Left lung (tissue), 14 donors: ENCODE data around the gene RSPH10B2. TPM values are rescaled to one million over a fixed set of nuclear protein-coding genes. Genes with fewer than 3 reads are reported as not detected.
"Not testable (repeated sequence)": the region's sequence is repeated elsewhere in the genome, so short reads cannot be mapped to it uniquely, and the experiment has no call there.

Source experiments
- ATAC-seq: fragments of 200-7000 bp; cut with Tn5 transposase; one replicate; pipeline ENCODE4 v1.9.1; 2020; ENCODE audit warnings: moderate library complexity
- DNase-seq, 4 donors: peaks; one replicate each; pipeline ENCODE4 v3.0.0-alpha.2; 2013 to 2020
- H3K27ac ChIP-seq, 2 donors: fragments of 200-600 bp; sonication (generic) in 1 of 2; one replicate each; pipeline versions ENCODE4 v1.5.0 to v1.8.0; 2020 to 2021
- H3K27me3 ChIP-seq, 2 donors: fragments of 200-600 bp; sonication (generic) in 1 of 2; one replicate each; pipeline versions ENCODE4 v1.5.0 to v1.8.0; 2020 to 2021
- H3K36me3 ChIP-seq, 2 donors: fragments of 200-600 bp; sonication (generic) in 1 of 2; one replicate each; pipeline versions ENCODE4 v1.5.0 to v1.8.0; 2020 to 2021
- H3K4me1 ChIP-seq, 2 donors: fragments of 200-600 bp; one replicate each; pipeline ENCODE4 v1.8.0; 2021
- H3K4me3 ChIP-seq, 2 donors: fragments of 200-600 bp; sonication (generic) in 1 of 2; one replicate each; pipeline versions ENCODE4 v1.5.0 to v1.8.0; 2020 to 2021; ENCODE audit warnings: mild to moderate bottlenecking in 1 of 2
- H3K9me3 ChIP-seq, 2 donors: fragments of 200-600 bp; sonication (generic) in 1 of 2; one replicate each; pipeline versions ENCODE4 v1.5.0 to v1.8.0; 2020 to 2021
- intact Hi-C, 2 donors: fragments of 100-400 bp; cut with DNase I; formaldehyde crosslinking; loops; one replicate each; pipeline versions ENCODE4 v1.11.2 to v1.14.2; 2022
- long read RNA-seq, 12 donors: library from polyadenylated mRNA in 2 of 12; unstranded in 2 of 12; transcript quantifications; one replicate each; pipeline ENCODE4 v2.0.0 and lab custom pipeline, GENCODE V29; 2019 to 2026
- polyA plus RNA-seq, 6 donors: library from polyadenylated mRNA; unstranded; fragments of 120-200 nt; gene quantifications; one replicate each; pipeline ENCODE4 v1.2.1, GENCODE V29; 2013; ENCODE audit not compliant: insufficient read length in 6 of 6
- total RNA-seq, 2 donors: library from RNA; stranded (reverse); fragmentation: NEBNext Ultra II Directional; extraction: Animal tissue kit (Norgen Biotek cat#: 25700); gene quantifications; one replicate each; pipeline ENCODE4 v1.2.1, GENCODE V29; 2021
- TF ChIP-seq, protein P1 (sequence below), 2 donors: fragments of 200-600 bp; sonication (generic) in 1 of 2; IDR thresholded peaks; one replicate each; pipeline versions ENCODE4 v1.5.0 to v1.8.0; 2021; ENCODE audit warnings: antibody characterized with exemption in 2 of 2
- donor health status: DM: no; HTN: yes; CAD: no.
- donor health status: DM: no; HTN: no; CAD: no.

The RSPH10B2 gene
- total RNA-seq (1 to 10 TPM in 1 of 2 donors, not detected in 1; 1.6 TPM), polyA plus RNA-seq (1 to 10 TPM in 5 of 6 donors, under 1 TPM in 1; 0.92 to 5.7 (median 4.2) TPM)
- long read RNA-seq, donor 1, partial matches to known transcripts = 75 of 107 reads
- long read RNA-seq, donor 1, other reads (novel, unspliced or antisense) = 32 of 107 reads
- long read RNA-seq, donor 2, partial matches to known transcripts = 24 of 53 reads
- long read RNA-seq, donor 2, other reads (novel, unspliced or antisense) = 29 of 53 reads
- long read RNA-seq, donor 3 = 0 reads
- long read RNA-seq, donor 4 = 0 reads
- long read RNA-seq, donor 5, partial matches to known transcripts = 43 of 43 reads
- long read RNA-seq, donor 5, other reads (novel, unspliced or antisense) = 0 of 43 reads
- long read RNA-seq, donor 6, partial matches to known transcripts = 41 of 65 reads
- long read RNA-seq, donor 6, other reads (novel, unspliced or antisense) = 24 of 65 reads
- long read RNA-seq, donor 7, partial matches to known transcripts = 15 of 15 reads
- long read RNA-seq, donor 7, other reads (novel, unspliced or antisense) = 0 of 15 reads
- long read RNA-seq, donor 8, partial matches to known transcripts = 0 of 12 reads
- long read RNA-seq, donor 8, other reads (novel, unspliced or antisense) = 12 of 12 reads
- long read RNA-seq, donor 9 = 0 reads
- long read RNA-seq, donor 10, partial matches to known transcripts = 0 of 1 reads
- long read RNA-seq, donor 10, other reads (novel, unspliced or antisense) = 1 of 1 reads
- long read RNA-seq, donor 11 = 0 reads
- long read RNA-seq, donor 12, partial matches to known transcripts = 5 of 23 reads
- long read RNA-seq, donor 12, other reads (novel, unspliced or antisense) = 18 of 23 reads

DNA sequence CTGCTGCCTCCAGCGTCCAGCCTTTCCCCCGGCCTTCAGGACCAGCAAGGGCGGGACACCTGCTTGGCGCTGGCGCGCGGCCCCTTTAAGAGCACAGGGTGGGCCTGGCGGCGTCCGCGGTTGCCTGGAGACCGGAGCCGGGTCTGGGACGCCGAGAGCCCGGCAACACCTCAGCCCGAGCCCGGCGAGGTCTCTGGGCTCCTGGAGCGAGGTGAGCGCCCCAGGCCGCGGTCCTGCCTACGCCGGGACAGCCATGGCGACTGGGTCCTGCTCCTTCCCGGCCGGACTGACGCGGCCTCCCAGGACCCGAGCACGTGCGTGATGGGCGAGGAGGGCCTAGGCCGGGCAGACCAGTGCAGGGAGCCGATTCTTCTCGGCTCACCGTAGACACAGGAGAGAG is at the start of gene RSPH10B2:
Gene RSPH10B2, plus strand, starts transcription at position 140 of the 400 bp plus-strand sequence. CDS start 3,575 bp downstream, outside the sequence.
- peak; percentile 49 for ATAC-seq
- H3K36me3 ChIP-seq, H3K4me3 ChIP-seq, H3K27ac ChIP-seq, DNase-seq, H3K4me1 ChIP-seq, H3K9me3 ChIP-seq, intact Hi-C loops, H3K27me3 ChIP-seq: not testable (repeated sequence)

DNA sequence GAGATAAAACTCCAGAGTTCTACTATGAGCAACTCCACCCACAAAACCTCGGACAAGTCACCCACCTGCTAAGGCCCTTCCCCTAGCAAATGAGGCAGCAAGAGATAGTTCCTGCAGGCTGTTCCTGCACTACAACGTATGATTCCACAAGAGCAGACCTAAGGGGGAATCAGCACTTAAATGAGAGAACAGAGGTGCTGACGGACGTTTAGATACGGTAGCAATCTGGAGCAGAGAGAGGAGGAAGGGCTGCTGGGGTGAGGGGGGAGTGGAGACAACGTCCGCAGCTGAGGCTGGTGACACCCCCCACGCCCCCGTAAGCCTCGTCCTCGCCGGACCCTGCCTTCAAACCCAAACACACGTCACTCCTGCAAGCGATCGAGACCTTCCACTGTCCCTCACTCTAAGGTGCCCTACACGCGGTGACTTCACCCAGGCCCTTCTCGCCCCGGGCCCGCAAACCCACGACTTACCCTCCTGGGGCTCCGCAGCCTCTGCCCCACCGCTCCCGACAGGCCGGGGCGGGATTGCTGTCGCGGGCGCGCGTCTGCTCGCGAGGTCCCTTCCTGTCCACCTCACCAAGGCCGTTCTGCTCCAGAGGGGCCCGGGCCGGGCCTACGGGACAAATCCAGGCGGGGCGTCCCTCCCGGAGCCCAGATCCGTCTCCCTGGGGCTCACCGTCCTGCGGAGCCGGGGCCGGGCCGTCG is 47.8 kb upstream of the RSPH10B2 start:
- H3K27ac ChIP-seq = peak overlapping the region; percentile 85 to 87
- TF ChIP-seq, protein P1, sequence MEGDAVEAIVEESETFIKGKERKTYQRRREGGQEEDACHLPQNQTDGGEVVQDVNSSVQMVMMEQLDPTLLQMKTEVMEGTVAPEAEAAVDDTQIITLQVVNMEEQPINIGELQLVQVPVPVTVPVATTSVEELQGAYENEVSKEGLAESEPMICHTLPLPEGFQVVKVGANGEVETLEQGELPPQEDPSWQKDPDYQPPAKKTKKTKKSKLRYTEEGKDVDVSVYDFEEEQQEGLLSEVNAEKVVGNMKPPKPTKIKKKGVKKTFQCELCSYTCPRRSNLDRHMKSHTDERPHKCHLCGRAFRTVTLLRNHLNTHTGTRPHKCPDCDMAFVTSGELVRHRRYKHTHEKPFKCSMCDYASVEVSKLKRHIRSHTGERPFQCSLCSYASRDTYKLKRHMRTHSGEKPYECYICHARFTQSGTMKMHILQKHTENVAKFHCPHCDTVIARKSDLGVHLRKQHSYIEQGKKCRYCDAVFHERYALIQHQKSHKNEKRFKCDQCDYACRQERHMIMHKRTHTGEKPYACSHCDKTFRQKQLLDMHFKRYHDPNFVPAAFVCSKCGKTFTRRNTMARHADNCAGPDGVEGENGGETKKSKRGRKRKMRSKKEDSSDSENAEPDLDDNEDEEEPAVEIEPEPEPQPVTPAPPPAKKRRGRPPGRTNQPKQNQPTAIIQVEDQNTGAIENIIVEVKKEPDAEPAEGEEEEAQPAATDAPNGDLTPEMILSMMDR (IDR thresholded peaks at IDR 0.05) = no peak
- intact Hi-C loops = no loop called here
- DNase-seq (peak; percentile 16 to 84 (median 38)), ATAC-seq (peak; percentile 44)
- peaks cover 0 to 17% of the 10 kb centered on the region in 2 donors for H3K27me3 ChIP-seq
- H3K4me1 ChIP-seq = peaks cover 7 to 34% of the 10 kb centered on the region in 2 donors
- H3K36me3 ChIP-seq = peaks cover 0 to 25% of the 10 kb centered on the region in 2 donors
- peak overlapping the region; percentile 76 to 85 for H3K4me3 ChIP-seq
- H3K9me3 ChIP-seq = peaks cover 0 to 2% of the 10 kb centered on the region in 2 donors

DNA sequence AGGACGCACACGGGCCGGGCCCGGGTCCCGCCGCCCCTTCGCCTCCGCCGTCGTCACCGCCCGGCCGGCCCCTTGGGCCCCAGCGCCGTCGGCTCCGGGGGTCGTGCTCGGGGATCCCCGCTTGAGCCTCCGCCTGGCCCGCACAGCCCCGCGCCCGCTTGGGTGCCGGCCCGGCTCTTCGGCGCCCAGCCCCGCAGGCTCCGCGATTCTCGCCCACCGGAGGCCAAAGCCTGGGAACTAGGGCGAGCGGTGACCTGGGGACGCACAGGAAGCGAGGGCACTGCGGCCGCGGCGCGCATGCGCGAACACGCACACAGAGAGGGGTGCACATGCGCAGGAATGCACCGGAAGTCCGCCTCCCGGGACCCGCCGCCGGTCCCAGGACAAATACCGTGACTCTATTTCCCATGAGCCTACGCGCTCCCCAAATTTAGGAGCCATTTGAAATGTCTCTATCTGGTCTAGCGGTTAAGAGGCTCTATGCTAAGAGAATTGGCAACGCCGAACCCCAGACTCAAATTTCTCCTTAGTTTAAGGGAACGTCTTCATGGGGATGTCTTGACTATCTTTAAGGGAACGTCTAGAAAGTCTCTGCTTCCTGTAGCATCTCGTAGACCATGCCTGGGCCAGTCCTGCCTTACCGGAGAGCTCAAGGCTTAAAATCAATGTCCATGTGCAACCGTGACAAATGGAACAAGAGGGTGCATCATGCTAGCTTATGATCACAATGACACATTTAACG is 47.1 kb upstream of the RSPH10B2 start, which contains the start of gene ZNF12:
Gene ZNF12, minus strand, starts transcription at position 282 of the 742 bp plus-strand sequence. CDS start 1,774 bp downstream, outside the sequence.
- intact Hi-C loops = no loop called here
- H3K9me3 ChIP-seq = peaks cover 0 to 2% of the 10 kb centered on the region in 2 donors

DNA sequence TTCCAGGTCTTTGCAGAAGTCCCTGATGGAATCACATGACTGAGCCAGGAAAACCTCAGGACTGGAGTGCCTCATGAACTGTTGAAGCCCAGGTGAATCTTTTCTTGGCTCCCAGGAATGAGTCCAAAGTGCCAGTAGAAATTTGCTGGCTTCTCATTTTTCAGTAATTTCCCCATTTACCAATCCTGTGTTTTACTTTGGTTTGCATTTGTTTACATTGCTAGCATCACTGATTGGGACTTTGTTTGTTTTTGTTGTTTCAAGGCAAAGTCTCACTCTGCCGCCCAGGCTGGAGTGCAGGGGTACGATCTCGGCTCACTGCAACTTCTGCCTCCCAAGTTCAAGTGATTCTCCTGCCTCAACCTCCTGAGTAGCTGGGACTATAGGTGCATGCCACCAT is 45.6 kb upstream of the RSPH10B2 start:
- Histone ChIP-seq H3K4me1 (peaks cover 7 to 29% of the 10 kb centered on the region in 2 donors), H3K36me3 (peaks cover 0 to 11% of the 10 kb centered on the region in 2 donors), H3K27me3 (peaks cover 0 to 17% of the 10 kb centered on the region in 2 donors), H3K4me3 (no peak overlapping the region), H3K27ac (no peak overlapping the region), H3K9me3 (no peaks in the 10 kb centered on the region)
- TF ChIP-seq, protein P1 (IDR thresholded peaks at IDR 0.05) = no peak
- intact Hi-C loops = no loop called here
- ATAC-seq (no peak), DNase-seq (no peak)

More for the DNA sequence above, 47.1 kb upstream of the RSPH10B2 start, which contains the start of gene ZNF12:
- Histone ChIP-seq H3K27me3 (peaks cover 0 to 17% of the 10 kb centered on the region in 2 donors), H3K27ac (peak within 1 kb of the TSS; percentile 85 to 87), H3K36me3 (peaks cover 0 to 18% of the 10 kb centered on the region in 2 donors), H3K4me1 (peaks cover 7 to 34% of the 10 kb centered on the region in 2 donors), H3K4me3 (peak within 1 kb of the TSS; percentile 76 to 85)
- ATAC-seq (peak; percentile 99), DNase-seq (peak; percentile 94 to 99 (median 98))
- TF ChIP-seq, protein P1 (IDR thresholded peaks at IDR 0.05) = no peak
